ENCODE results near the gene PLEKHH2.

- TF ChIP-seq, protein P1, sequence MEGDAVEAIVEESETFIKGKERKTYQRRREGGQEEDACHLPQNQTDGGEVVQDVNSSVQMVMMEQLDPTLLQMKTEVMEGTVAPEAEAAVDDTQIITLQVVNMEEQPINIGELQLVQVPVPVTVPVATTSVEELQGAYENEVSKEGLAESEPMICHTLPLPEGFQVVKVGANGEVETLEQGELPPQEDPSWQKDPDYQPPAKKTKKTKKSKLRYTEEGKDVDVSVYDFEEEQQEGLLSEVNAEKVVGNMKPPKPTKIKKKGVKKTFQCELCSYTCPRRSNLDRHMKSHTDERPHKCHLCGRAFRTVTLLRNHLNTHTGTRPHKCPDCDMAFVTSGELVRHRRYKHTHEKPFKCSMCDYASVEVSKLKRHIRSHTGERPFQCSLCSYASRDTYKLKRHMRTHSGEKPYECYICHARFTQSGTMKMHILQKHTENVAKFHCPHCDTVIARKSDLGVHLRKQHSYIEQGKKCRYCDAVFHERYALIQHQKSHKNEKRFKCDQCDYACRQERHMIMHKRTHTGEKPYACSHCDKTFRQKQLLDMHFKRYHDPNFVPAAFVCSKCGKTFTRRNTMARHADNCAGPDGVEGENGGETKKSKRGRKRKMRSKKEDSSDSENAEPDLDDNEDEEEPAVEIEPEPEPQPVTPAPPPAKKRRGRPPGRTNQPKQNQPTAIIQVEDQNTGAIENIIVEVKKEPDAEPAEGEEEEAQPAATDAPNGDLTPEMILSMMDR (IDR thresholded peaks at IDR 0.05) = no peak
- no peak for TF ChIP-seq POLR2A (IDR thresholded peaks at IDR 0.05)
These were observed 14.1 kb upstream of the PLEKHH2 start for GRCh38 chr2:43622931-43623451.
